RWPE2 (cell line): ENCODE measurements around the gene MST1.

Experiments
- ATAC-seq: fragments of 200-7000 bp; cut with Tn5 transposase; 3 replicates; pipeline ENCODE4 v1.9.1; 2021; ENCODE audit warnings: low read depth
- DNase-seq: peaks from one replicate; pipeline ENCODE4 v3.0.0-alpha.2; 2020; ENCODE audit warnings: low spot score
- H3K27ac ChIP-seq: fragments of 450-650 bp; 2 replicates; pipeline ENCODE4 v1.5.1; 2017; ENCODE audit warnings: mild to moderate bottlenecking; ENCODE audit not compliant: poor library complexity, severe bottlenecking
- H3K27me3 ChIP-seq: fragments of 250-450 bp; sonication (Bioruptor Pico); 2 replicates; pipeline ENCODE4 v1.5.1; 2021; ENCODE audit warnings: mild to moderate bottlenecking, moderate library complexity; ENCODE audit not compliant: insufficient read depth, poor library complexity, severe bottlenecking
- H3K36me3 ChIP-seq: fragments of 250-450 bp; sonication (Bioruptor Pico); 2 replicates; pipeline ENCODE4 v1.5.1; 2020; ENCODE audit warnings: low read depth, mild to moderate bottlenecking, moderate library complexity
- H3K4me1 ChIP-seq: fragments of 250-450 bp; sonication (Bioruptor Pico); 2 replicates; pipeline ENCODE4 v1.5.1; 2021; ENCODE audit warnings: mild to moderate bottlenecking, moderate library complexity; ENCODE audit not compliant: insufficient read depth, poor library complexity, severe bottlenecking
- H3K4me3 ChIP-seq: fragments of 250-450 bp; sonication (Bioruptor Pico); 2 replicates; pipeline ENCODE4 v1.5.1; 2021; ENCODE audit warnings: mild to moderate bottlenecking, moderate library complexity; ENCODE audit not compliant: severe bottlenecking
- H3K9me3 ChIP-seq: fragments of 250-450 bp; sonication (Bioruptor Pico); 2 replicates; pipeline ENCODE4 v1.5.1; 2021; ENCODE audit warnings: mild to moderate bottlenecking, moderate library complexity; ENCODE audit not compliant: severe bottlenecking
- CTCF ChIP-seq: fragments of 450-650 bp; IDR thresholded peaks from one replicate; pipeline ENCODE4 v1.5.1; 2017; ENCODE audit warnings: mild to moderate bottlenecking, moderate library complexity; ENCODE audit not compliant: poor library complexity, severe bottlenecking

Gene MST1

GRCh38 chr3:49642708-49643145 is 46.5 kb downstream of the MST1 start:
- no peaks in the 10 kb centered on the region for H3K9me3 ChIP-seq
- no peak for ATAC-seq
- no peak overlapping the region for H3K27ac ChIP-seq
- H3K36me3 ChIP-seq: no peaks in the 10 kb centered on the region
- no peak overlapping the region for H3K4me3 ChIP-seq
- no peaks in the 10 kb centered on the region for H3K27me3 ChIP-seq
- no peak for DNase-seq
- no peak for TF ChIP-seq CTCF
- peaks cover 9% of the 10 kb centered on the region for H3K4me1 ChIP-seq

GRCh38 chr3:49641921-49642707 is 47.2 kb downstream of the MST1 start:
- ATAC-seq (no peak), DNase-seq (peak; percentile 33)
- no peaks in the 10 kb centered on the region for H3K9me3 ChIP-seq
- no peak overlapping the region for H3K4me3 ChIP-seq
- peaks cover 15% of the 10 kb centered on the region for H3K4me1 ChIP-seq
- H3K27ac ChIP-seq: no peak overlapping the region
- no peak for TF ChIP-seq CTCF
- H3K36me3 ChIP-seq: no peaks in the 10 kb centered on the region
- no peaks in the 10 kb centered on the region for H3K27me3 ChIP-seq

- no peak for ATAC-seq
- Histone ChIP-seq H3K27me3 (no peaks in the 10 kb centered on the region), H3K4me1 (peaks cover 21% of the 10 kb centered on the region), H3K36me3 (no peaks in the 10 kb centered on the region), H3K9me3 (no peaks in the 10 kb centered on the region), H3K27ac (no peak overlapping the region), H3K4me3 (no peak overlapping the region)
- DNase-seq: no peak
- no peak for TF ChIP-seq CTCF
Observed at GRCh38 chr3:49641292-49641691, 48.0 kb downstream of the MST1 start.

- peaks cover 21% of the 10 kb centered on the region for H3K4me1 ChIP-seq
- H3K36me3 ChIP-seq: no peaks in the 10 kb centered on the region
- ATAC-seq: no peak
- H3K27me3 ChIP-seq: no peaks in the 10 kb centered on the region
- H3K27ac ChIP-seq: no peak overlapping the region
- TF ChIP-seq CTCF: no peak
- no peaks in the 10 kb centered on the region for H3K9me3 ChIP-seq
- DNase-seq: no peak
- no peak overlapping the region for H3K4me3 ChIP-seq
Observed at GRCh38 chr3:49639551-49639950, 49.7 kb downstream of the MST1 start.

GRCh38 chr3:49638445-49638844 is 50.8 kb downstream of the MST1 start:
- DNase-seq: peak; percentile 87
- Histone ChIP-seq H3K36me3 (no peaks in the 10 kb centered on the region), H3K4me3 (no peak overlapping the region), H3K4me1 (peaks cover 21% of the 10 kb centered on the region), H3K27ac (peak overlapping the region; percentile 56), H3K9me3 (no peaks in the 10 kb centered on the region), H3K27me3 (no peaks in the 10 kb centered on the region)
- TF ChIP-seq CTCF: no peak
- ATAC-seq: peak; percentile 92
